ENCODE measurements around the gene KCNH6.

KCNH6 gene

DNA sequence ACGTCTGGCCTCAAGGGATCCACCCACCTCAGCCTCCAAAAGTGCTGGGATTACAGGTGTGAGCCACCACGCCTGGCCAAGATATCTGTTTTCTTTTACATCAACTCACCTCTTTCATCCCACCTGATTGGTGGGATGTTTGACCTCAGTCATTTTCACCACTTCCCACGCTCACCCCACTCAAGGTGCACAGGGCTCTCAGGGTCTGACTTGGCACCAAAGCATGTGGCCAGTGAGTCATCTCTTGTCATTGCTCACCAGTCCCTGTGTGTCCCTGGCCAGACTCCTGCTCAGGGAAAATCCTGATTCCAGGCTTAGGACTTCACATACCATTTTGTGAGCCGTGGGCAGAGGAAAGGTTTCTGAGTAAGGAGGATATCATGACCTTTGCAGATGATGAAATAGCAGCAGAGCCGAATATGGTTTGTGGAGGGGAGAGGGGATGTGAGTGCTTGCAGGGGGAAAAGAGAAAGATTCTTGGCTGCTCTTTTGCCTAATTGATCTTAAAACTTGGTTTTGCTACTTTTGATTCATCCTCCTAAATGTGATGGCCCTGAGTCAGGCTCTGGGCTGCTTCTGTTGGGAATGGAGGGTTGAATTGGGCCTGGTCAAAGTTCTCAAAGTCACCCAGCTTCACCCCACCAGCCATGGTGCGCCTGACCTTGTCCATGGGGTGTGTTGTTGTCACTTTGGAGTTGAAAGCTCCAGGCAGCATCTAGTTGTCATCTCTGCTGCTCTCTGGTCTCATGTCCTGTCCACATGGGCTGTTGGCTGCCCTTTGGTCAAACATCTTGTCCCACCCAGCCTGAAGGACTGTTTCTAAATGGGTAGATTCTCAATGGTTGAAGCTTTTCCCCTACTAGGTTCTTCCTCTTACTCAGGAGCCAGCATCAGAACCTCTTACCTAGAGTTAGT lies 6.0 kb upstream of the KCNH6 start:
- DNase-seq (ENCODE audit: low read depth in 1 of 2, low spot score in 1 of 2): no peak
- Histone ChIP-seq H3K4me3 (replicated peaks; ENCODE audit: insufficient read depth, low read length) (no peak overlapping the region), H3K27me3 (ENCODE audit: insufficient read depth, poor library complexity, severe bottlenecking) (no peaks in the 10 kb centered on the region), H3K27ac (replicated peaks) (no peak overlapping the region)
- no peak for TF ChIP-seq SPI1 (IDR thresholded peaks at IDR 0.05; ENCODE audit: borderline replicate concordance, low read depth)
- TF ChIP-seq, protein P1, sequence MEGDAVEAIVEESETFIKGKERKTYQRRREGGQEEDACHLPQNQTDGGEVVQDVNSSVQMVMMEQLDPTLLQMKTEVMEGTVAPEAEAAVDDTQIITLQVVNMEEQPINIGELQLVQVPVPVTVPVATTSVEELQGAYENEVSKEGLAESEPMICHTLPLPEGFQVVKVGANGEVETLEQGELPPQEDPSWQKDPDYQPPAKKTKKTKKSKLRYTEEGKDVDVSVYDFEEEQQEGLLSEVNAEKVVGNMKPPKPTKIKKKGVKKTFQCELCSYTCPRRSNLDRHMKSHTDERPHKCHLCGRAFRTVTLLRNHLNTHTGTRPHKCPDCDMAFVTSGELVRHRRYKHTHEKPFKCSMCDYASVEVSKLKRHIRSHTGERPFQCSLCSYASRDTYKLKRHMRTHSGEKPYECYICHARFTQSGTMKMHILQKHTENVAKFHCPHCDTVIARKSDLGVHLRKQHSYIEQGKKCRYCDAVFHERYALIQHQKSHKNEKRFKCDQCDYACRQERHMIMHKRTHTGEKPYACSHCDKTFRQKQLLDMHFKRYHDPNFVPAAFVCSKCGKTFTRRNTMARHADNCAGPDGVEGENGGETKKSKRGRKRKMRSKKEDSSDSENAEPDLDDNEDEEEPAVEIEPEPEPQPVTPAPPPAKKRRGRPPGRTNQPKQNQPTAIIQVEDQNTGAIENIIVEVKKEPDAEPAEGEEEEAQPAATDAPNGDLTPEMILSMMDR (IDR thresholded peaks at IDR 0.05; ENCODE audit: insufficient read depth, low read length): no peak
- TF ChIP-seq, protein P2, sequence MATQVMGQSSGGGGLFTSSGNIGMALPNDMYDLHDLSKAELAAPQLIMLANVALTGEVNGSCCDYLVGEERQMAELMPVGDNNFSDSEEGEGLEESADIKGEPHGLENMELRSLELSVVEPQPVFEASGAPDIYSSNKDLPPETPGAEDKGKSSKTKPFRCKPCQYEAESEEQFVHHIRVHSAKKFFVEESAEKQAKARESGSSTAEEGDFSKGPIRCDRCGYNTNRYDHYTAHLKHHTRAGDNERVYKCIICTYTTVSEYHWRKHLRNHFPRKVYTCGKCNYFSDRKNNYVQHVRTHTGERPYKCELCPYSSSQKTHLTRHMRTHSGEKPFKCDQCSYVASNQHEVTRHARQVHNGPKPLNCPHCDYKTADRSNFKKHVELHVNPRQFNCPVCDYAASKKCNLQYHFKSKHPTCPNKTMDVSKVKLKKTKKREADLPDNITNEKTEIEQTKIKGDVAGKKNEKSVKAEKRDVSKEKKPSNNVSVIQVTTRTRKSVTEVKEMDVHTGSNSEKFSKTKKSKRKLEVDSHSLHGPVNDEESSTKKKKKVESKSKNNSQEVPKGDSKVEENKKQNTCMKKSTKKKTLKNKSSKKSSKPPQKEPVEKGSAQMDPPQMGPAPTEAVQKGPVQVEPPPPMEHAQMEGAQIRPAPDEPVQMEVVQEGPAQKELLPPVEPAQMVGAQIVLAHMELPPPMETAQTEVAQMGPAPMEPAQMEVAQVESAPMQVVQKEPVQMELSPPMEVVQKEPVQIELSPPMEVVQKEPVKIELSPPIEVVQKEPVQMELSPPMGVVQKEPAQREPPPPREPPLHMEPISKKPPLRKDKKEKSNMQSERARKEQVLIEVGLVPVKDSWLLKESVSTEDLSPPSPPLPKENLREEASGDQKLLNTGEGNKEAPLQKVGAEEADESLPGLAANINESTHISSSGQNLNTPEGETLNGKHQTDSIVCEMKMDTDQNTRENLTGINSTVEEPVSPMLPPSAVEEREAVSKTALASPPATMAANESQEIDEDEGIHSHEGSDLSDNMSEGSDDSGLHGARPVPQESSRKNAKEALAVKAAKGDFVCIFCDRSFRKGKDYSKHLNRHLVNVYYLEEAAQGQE (IDR thresholded peaks at IDR 0.05; ENCODE audit: insufficient replicate concordance, low read depth): no peak
- no peak for TF ChIP-seq GABPA (IDR thresholded peaks at IDR 0.05; ENCODE audit: low read depth)
- TF ChIP-seq POLR2AphosphoS5 (IDR thresholded peaks at IDR 0.05; ENCODE audit: low read depth): no peak

DNA sequence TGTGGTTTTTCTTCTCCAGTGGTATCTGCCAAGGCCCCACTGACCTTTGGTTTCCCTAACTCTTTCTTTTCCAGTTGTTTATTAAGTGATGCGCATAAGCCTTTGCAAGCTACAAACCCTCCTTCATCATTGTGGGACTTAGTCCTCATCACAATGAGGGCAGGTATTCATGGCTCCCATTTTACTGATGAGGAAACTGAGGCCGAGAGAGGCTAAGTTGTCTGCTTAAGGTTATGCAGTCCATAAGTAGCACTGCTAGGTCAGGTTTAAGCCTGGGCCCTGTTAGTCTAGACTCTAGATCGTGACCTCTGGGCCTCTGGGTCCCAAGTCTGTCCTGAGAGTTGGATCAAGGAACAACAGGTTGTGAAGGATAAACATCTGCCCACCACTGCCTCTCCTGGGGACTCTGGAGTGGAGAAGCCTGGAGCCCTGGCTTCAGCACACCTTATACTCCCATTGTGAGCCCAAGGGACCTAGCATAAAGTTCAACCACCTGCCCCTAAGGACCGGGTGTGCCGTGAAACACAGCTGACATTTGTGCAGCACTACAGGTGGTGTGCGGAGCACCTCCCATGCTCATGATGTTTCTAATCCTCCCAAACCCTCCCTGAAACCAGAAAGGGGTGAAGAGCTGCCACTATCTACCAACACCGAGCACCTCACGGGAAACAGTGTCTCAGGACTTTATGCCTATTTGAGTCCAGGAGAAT lies 5.2 kb upstream of the KCNH6 start:
- no peak overlapping the region for H3K27ac ChIP-seq (replicated peaks)
- H3K4me3 ChIP-seq (replicated peaks; ENCODE audit: insufficient read depth, low read length): no peak overlapping the region
- no peaks in the 10 kb centered on the region for H3K27me3 ChIP-seq (ENCODE audit: insufficient read depth, poor library complexity, severe bottlenecking)
- TF ChIP-seq, protein P2 (IDR thresholded peaks at IDR 0.05; ENCODE audit: insufficient replicate concordance, low read depth): no peak
- TF ChIP-seq, protein P1 (IDR thresholded peaks at IDR 0.05; ENCODE audit: insufficient read depth, low read length): no peak
- no peak for TF ChIP-seq SPI1 (IDR thresholded peaks at IDR 0.05; ENCODE audit: borderline replicate concordance, low read depth)
- no peak for TF ChIP-seq POLR2AphosphoS5 (IDR thresholded peaks at IDR 0.05; ENCODE audit: low read depth)
- no peak for TF ChIP-seq GABPA (IDR thresholded peaks at IDR 0.05; ENCODE audit: low read depth)
- no peak for DNase-seq (ENCODE audit: low read depth in 1 of 2, low spot score in 1 of 2)

DNA sequence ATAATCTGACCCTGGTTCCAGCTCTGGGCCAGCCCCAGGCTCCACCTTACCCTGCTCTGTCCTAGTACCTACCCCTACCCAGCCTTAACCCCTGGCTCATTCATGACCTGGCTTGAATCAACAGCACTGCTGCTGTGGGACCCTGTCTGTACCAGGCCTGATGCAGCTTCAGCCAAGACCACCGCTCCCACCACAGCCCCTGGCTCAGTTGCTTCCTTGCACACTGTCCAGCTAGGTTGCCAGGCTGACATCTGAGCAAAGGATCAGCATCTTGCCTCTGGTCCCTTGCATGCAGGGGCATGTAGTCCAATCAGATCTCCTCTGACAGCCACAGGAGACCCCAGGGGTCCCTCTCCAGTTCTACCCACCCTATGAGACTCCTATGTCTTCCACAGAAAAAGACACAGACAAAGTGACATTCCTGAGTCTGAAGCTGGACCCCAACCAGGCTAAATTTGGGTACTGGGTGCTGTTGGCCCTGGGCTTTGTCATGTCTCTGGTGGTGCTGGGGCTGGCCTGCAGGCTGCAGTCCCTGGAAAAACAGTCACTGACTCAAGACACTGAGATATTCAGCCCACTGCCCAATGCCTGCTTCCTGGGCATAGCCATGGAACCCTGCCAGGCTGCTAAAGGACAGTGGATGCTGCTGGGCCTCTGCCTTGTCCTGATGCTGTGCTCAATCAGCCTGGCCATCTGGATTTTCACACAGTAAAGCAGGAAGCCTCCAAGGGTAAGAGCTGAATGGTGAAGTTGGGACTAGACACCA lies 3.9 kb upstream of the KCNH6 start:
- no peak for DNase-seq (ENCODE audit: low read depth in 1 of 2, low spot score in 1 of 2)
- peaks cover 8% of the 10 kb centered on the region for H3K27me3 ChIP-seq (ENCODE audit: insufficient read depth, poor library complexity, severe bottlenecking)
- TF ChIP-seq SPI1 (IDR thresholded peaks at IDR 0.05; ENCODE audit: borderline replicate concordance, low read depth): no peak
- TF ChIP-seq, protein P2 (IDR thresholded peaks at IDR 0.05; ENCODE audit: insufficient replicate concordance, low read depth): no peak
- no peak for TF ChIP-seq POLR2AphosphoS5 (IDR thresholded peaks at IDR 0.05; ENCODE audit: low read depth)
- TF ChIP-seq GABPA (IDR thresholded peaks at IDR 0.05; ENCODE audit: low read depth): no peak
- TF ChIP-seq, protein P1 (IDR thresholded peaks at IDR 0.05; ENCODE audit: insufficient read depth, low read length): no peak
- H3K27ac ChIP-seq (replicated peaks): no peak overlapping the region
- H3K4me3 ChIP-seq (replicated peaks; ENCODE audit: insufficient read depth, low read length): no peak overlapping the region

Measured in HL-60 (cell line).